ENCODE measurements around the gene ALOX15B.
"Not testable (repeated sequence)": the region's sequence is repeated elsewhere in the genome, so short reads cannot be mapped to it uniquely, and the experiment has no call there.

ALOX15B gene

GRCh38 chr17:8041249-8041928 is 2.5 kb downstream of the ALOX15B start:
- DNase-seq (ENCODE audit: low spot score), result peak; percentile 77

GRCh38 chr17:8041979-8042378 is 3.1 kb downstream of the ALOX15B start:
- no peak for DNase-seq (ENCODE audit: low spot score)

- no peak for DNase-seq (ENCODE audit: low spot score)
Measured at GRCh38 chr17:8044819-8045810, 6.3 kb downstream of the ALOX15B start.

DNA sequence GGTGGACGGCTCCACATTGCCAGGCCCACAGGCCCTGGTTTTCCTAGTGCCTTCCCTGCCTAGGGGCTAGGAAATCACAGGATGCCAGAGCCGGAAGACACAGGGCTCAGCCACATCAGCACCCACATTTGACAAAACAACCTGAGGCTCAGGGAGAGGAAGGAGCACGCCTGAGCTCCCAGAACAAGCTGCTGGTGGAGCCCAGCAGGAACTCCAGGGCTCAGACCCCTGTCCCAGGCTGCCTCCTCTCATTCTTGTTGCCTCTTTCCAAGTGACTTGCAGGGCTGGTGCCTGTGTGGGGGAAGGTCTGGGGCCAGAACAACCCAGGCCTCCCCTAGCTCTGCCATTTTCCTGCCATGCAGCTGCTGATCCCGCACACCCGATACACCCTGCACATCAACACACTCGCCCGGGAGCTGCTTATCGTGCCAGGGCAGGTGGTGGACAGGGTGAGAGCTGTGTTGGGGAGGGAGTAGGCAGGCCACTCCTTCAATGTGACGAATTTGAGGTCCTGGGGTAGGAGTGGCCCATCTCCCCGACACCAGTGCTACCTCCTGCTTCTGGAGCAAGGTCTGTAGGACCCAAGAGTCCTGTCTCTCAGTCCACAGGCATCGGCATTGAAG is 7.6 kb downstream of the ALOX15B start:
- no peak for DNase-seq (ENCODE audit: low spot score)

DNA sequence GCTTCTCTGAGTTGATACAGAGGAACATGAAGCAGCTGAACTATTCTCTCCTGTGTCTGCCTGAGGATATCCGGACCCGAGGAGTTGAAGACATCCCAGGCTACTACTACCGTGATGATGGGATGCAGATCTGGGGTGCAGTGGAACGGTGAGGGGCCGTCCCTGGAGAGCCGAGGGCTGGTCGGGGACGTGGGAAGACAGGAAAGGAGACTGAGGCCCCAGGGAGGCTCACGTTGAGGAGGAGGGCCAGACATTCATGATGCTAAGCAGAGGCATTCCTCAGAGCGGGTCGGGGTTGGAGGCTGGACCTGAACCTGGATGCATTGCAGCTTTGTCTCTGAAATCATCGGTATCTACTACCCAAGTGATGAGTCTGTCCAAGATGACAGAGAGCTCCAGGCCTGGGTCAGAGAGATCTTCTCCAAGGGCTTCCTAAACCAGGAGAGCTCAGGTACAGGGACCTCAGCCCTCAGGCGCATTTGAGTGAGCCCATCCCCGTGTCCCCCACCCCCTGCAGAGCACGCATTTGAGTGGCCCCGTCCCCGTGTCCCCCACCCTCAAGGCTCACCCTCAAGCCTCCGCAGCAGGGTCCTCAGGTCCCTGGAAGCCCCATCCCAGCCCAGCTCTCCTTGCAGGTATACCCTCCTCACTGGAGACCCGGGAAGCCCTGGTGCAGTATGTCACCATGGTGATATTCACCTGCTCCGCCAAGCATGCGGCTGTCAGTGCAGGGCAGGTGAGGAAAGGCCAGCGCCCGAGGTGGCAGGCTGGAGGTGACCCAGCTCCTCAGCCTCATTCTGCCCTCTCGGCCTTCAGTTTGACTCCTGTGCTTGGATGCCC is 8.3 kb downstream of the ALOX15B start:
- DNase-seq (ENCODE audit: low spot score), result no peak

GRCh38 chr17:8047769-8048110 is 8.9 kb downstream of the ALOX15B start:
- no peak for DNase-seq (ENCODE audit: low spot score)

DNA sequence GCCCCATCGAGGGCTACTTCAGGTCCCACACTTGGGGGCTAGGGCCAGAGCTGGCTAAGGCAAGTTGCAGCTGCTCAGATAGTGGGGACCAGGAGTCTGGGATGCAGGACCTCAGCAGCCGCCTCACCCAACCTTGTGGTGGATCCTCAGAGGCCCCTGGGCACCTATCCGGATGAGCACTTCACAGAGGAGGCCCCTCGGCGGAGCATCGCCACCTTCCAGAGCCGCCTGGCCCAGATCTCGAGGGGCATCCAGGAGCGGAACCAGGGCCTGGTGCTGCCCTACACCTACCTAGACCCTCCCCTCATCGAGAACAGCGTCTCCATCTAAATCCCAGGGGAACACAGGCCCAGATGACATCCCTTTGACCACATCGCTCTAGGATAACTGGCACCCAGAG is 9.4 kb downstream of the ALOX15B start:
- no peak for DNase-seq (ENCODE audit: low spot score)

DNA sequence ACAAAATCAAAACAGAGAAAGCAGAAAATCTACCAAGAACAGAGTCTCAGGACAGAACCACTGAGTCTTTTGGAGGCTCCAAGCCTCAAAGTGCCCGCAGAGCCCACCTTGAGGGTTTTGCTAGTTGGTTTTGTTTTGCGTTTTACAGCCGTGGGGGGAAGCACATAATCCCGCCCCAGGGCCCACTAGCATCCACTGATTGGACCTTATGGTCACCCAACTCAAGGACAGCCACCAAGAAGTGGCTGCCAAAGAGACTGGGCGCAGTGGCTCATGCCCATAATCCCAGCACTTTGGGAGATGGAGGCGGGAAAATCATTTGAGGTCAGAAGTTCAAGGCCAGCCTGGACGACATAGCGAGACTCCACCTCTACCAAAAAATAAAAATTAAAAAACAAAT is 9.9 kb downstream of the ALOX15B start:
- DNase-seq (ENCODE audit: low spot score), result no peak

GRCh38 chr17:8051831-8052230 is 13.0 kb downstream of the ALOX15B start:
- no peak for DNase-seq (ENCODE audit: low spot score)

- DNase-seq (ENCODE audit: low spot score), result no peak
Measured at GRCh38 chr17:8052256-8053252, 13.7 kb downstream of the ALOX15B start.

DNA sequence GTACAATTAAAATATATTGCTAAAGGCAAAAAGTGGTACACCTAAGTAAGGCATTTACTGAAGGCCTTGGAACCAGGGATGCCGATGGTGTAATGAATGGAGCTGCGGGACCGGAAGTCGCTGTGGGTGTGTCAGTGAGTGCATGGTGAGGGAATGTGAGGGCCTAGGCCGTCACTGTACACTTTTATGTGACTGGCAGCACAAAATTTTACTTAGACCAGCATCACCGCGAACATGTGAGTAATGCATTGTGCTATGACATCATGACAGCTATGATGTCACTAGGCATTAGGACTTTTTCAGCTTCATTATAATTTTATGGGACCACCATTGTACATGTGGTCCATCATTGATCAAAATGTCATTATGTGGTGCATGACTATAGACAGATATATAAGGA is 14.7 kb downstream of the ALOX15B start:
- DNase-seq (ENCODE audit: low spot score), result peak; percentile 23

DNA sequence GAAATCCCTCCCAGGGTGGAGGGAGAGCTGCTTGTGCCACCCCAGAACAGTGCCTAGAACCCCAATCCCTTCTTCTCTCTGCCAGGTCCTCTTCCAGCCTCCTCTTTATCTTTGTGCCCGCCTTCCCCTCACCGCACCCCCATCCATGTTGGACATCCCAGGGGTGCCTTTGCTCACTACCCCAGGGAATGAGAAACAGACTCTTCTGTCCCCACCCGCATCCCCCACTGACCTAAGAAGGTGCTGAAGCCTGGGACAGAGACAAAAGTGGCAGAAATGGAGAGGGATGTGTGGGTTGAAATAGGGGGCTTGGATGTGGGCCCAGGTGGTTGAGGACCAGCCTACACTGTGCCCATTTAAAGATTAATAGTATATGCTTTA is 17.0 kb downstream of the ALOX15B start:
- DNase-seq (ENCODE audit: low spot score), result no peak

GRCh38 chr17:8056232-8056975 is 17.5 kb downstream of the ALOX15B start:
- DNase-seq (ENCODE audit: low spot score), result no peak

- no peak for DNase-seq (ENCODE audit: low spot score)
Measured at GRCh38 chr17:8056976-8057625, 18.2 kb downstream of the ALOX15B start.

GRCh38 chr17:8057691-8058114 is 18.8 kb downstream of the ALOX15B start:
- peak; percentile 87 for DNase-seq (ENCODE audit: low spot score)

GRCh38 chr17:8059131-8059530 is 20.3 kb downstream of the ALOX15B start:
- no peak for DNase-seq (ENCODE audit: low spot score)

DNA sequence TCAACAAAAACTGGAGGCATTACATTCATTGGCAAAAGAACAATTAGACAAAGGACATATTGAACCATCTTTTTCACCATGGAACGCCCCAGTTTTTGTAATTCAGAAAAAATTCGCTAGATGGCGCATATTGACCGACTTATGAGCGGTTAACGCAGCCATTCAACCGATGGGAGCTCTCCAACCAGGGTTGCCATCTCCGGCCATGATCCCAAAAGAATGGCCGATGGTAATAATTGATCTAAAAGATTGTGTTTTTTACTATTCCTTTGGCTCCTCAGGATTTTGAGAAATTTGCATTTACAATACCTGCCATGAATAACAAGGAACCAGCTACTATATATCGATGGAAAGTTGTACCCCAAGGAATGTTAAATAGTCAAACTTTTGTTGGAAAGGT is 21.4 kb downstream of the ALOX15B start:
- DNase-seq (ENCODE audit: low spot score), result peak; percentile 72

- not testable (repeated sequence) for DNase-seq (ENCODE audit: low spot score)
Measured at GRCh38 chr17:8061851-8062250, 23.0 kb downstream of the ALOX15B start.

DNA sequence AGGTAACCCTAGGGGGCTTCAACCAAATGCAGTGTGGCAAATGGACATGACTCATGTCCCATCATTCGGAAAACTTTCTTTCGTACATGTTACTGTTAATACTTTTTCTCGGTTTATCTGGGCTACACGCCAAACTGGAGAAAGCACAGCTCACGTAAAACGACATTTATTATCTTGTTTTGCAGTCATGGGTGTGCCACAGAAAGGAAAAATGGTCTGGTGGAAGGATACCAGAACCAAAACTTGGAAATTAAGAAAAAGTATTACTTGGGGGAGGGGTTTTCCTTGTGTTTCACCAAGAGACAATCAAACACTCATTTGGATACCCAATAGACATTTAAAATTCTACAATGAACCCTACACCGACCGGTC is 23.6 kb downstream of the ALOX15B start:
- DNase-seq (ENCODE audit: low spot score), result no peak
